Cortex of kidney (tissue), 1 donor: ENCODE data around the gene PLK3.
"Not testable (repeated sequence)": the region's sequence is repeated elsewhere in the genome, so short reads cannot be mapped to it uniquely, and the experiment has no call there.

Experiments used
- DNase-seq: peaks from one replicate; lab custom pipeline; 2025; lab: John Stamatoyannopoulos, UW

The PLK3 gene

GRCh38 chr1:44808938-44809917 is 9.1 kb downstream of the PLK3 start:
- no peak for DNase-seq

GRCh38 chr1:44810101-44810761 is 10.1 kb downstream of the PLK3 start:
- DNase-seq = no peak

- not testable (repeated sequence) for DNase-seq
Measured at GRCh38 chr1:44810762-44811105, 10.6 kb downstream of the PLK3 start.

GRCh38 chr1:44811234-44811633 is 11.1 kb downstream of the PLK3 start:
- DNase-seq = no peak

GRCh38 chr1:44812822-44813543 is 12.8 kb downstream of the PLK3 start:
- no peak for DNase-seq

- not testable (repeated sequence) for DNase-seq
Measured at GRCh38 chr1:44815926-44816325, 15.7 kb downstream of the PLK3 start.

GRCh38 chr1:44817307-44817706 is 17.1 kb downstream of the PLK3 start:
- DNase-seq = no peak

GRCh38 chr1:44817771-44818495 is 17.8 kb downstream of the PLK3 start:
- DNase-seq = no peak

- DNase-seq = no peak
Measured at GRCh38 chr1:44819196-44819607, 19.0 kb downstream of the PLK3 start.

- no peak for DNase-seq
Measured at GRCh38 chr1:44819608-44820327, 19.6 kb downstream of the PLK3 start.

- no peak for DNase-seq
Measured at GRCh38 chr1:44820328-44821239, 20.4 kb downstream of the PLK3 start.

- no peak for DNase-seq
Measured at GRCh38 chr1:44821240-44821715, 21.1 kb downstream of the PLK3 start.

- no peak for DNase-seq
Measured at GRCh38 chr1:44822131-44822701, 22.0 kb downstream of the PLK3 start.

GRCh38 chr1:44822981-44823451 is 22.8 kb downstream of the PLK3 start:
- no peak for DNase-seq

- DNase-seq = not testable (repeated sequence)
Measured at GRCh38 chr1:44824392-44824791, 24.2 kb downstream of the PLK3 start.

GRCh38 chr1:44826375-44827196 is 26.4 kb downstream of the PLK3 start:
- no peak for DNase-seq

GRCh38 chr1:44827197-44828002 is 27.2 kb downstream of the PLK3 start:
- no peak for DNase-seq
